Epithelial cell of proximal tubule (primary cell): ENCODE measurements around the gene ASF1B. TPM values are rescaled to one million over a fixed set of nuclear protein-coding genes. Genes with fewer than 3 reads are reported as not detected.
A peak's percentile ranks its signal among the peaks of the same experiment; 100 is the strongest.

Source experiments
- DNase-seq: peaks from one replicate; pipeline ENCODE4 v3.0.0-alpha.2; 2011; ENCODE audit warnings: low read depth
- H3K4me3 ChIP-seq: 2 replicates; pipeline ENCODE4 v1.5.1; 2011; ENCODE audit warnings: low read depth, mild to moderate bottlenecking, low read length
- total RNA-seq: library from RNA; depleted of rRNA; stranded (reverse); fragments of >200 nt; gene quantifications from 2 replicates; pipeline ENCODE4 v1.2.3, GENCODE V29; 2015
- TF ChIP-seq, protein P1 (sequence below): conservative IDR thresholded peaks from 2 replicates; pipeline ENCODE4 v1.5.1; 2012; ENCODE audit warnings: low read depth, mild to moderate bottlenecking, low read length

Gene ASF1B
- total RNA-seq, 1 donor from 2014 or later = 74.0 TPM

DNA sequence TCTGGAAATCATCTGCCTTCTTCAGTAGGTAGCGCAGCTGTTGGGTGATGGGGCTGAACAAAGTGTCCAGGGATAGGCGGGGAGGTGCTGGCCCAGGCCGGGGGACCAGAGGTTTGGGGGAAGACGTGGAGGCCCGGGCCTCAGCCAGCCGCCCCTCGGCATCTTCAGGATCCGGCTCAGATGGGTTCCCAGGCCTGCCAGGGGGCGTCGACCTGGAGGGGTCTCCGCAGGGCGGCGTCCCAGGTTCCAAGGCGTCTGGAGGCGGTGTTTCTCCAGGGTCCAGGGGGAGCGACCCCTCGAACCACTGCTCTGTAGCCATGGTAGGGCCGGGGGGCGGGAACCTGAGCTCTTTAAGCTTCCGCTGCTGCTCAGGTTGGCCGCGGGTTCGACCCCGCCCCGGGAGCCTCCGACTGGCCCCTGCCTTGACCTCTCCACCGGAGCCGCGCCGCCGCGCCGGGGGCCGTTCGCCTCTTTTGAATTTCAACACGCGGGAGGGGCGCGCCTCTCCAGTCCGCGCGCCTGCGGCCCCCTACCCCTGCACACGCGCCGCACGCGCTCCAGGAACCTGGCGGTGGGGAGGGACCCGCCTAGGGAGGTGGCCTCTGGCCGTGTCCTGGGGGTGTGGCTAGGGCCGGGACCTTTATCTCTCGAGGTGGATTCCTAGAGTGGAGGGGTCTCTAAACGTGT, 50.9 kb downstream of the ASF1B start, which contains the start of gene C19orf67:
Gene C19orf67, minus strand, starts transcription at position 475 of the 687 bp plus-strand sequence. Its CDS starts 156 bp downstream, at position 319.
- DNase-seq = no peak
- no peak within 1 kb of the TSS for H3K4me3 ChIP-seq
- TF ChIP-seq, protein P1, sequence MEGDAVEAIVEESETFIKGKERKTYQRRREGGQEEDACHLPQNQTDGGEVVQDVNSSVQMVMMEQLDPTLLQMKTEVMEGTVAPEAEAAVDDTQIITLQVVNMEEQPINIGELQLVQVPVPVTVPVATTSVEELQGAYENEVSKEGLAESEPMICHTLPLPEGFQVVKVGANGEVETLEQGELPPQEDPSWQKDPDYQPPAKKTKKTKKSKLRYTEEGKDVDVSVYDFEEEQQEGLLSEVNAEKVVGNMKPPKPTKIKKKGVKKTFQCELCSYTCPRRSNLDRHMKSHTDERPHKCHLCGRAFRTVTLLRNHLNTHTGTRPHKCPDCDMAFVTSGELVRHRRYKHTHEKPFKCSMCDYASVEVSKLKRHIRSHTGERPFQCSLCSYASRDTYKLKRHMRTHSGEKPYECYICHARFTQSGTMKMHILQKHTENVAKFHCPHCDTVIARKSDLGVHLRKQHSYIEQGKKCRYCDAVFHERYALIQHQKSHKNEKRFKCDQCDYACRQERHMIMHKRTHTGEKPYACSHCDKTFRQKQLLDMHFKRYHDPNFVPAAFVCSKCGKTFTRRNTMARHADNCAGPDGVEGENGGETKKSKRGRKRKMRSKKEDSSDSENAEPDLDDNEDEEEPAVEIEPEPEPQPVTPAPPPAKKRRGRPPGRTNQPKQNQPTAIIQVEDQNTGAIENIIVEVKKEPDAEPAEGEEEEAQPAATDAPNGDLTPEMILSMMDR = no peak

DNA sequence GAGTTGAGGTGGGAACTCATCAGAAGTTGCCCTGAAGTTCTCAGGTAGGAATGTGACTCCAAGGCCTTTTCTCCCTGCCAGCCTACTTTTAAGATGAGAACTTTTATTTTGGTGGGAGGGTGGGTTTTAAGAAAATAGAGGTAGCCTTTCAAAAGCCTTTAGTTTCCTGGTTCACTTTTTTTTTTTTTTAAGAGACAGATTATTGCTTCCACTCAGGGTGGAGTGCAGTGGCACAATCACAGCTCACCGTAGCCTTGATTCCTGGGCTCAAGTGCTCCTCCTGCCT, 53.8 kb downstream of the ASF1B start:
- no peak for DNase-seq
- peak overlapping the region; percentile 86 for H3K4me3 ChIP-seq
- TF ChIP-seq, protein P1 = no peak

DNA sequence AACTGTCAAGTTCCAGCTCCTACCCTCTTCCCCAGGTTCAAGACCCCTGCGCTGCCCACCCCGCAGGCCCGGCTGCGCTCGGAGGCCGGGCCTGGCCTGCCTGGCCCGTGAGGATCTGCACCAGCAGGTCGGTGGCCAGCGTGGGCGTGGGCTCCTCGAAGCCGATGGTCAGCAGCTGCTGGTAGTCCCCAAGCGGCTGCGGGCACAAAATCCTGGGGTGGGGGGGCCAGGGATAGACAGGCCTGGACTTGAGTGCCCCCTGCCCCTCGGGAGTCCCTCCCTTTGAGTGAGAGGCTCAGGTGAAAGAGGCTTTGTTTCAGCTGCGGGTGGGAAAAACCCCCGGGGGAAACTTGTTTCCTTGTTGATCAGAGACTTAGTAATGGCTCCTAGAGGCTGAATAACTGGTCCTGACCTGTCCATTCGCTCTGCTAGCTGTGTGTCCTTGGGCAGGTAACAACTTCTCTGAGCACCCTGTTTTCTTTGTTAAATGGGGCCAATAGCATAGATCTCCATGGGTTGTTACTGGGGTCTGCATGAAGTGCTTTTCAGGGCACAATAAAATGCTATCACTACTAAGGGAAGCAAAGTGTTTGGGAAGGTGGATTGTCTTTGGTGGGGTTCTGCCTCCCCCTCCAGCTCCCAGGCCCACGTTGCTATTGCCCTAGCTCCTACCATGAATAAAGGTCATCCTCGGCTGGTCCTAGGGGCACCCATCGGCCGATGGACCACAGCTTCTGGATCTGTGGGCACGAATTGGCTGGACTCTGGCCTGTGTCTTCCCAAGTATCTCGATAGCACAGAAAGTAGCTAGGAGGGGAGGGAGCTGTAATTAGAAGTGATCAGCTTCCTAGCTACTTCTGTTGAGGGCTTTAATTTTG, 54.4 kb downstream of the ASF1B start:
- H3K4me3 ChIP-seq = peak overlapping the region; percentile 86
- TF ChIP-seq, protein P1 = no peak
- no peak for DNase-seq

DNA sequence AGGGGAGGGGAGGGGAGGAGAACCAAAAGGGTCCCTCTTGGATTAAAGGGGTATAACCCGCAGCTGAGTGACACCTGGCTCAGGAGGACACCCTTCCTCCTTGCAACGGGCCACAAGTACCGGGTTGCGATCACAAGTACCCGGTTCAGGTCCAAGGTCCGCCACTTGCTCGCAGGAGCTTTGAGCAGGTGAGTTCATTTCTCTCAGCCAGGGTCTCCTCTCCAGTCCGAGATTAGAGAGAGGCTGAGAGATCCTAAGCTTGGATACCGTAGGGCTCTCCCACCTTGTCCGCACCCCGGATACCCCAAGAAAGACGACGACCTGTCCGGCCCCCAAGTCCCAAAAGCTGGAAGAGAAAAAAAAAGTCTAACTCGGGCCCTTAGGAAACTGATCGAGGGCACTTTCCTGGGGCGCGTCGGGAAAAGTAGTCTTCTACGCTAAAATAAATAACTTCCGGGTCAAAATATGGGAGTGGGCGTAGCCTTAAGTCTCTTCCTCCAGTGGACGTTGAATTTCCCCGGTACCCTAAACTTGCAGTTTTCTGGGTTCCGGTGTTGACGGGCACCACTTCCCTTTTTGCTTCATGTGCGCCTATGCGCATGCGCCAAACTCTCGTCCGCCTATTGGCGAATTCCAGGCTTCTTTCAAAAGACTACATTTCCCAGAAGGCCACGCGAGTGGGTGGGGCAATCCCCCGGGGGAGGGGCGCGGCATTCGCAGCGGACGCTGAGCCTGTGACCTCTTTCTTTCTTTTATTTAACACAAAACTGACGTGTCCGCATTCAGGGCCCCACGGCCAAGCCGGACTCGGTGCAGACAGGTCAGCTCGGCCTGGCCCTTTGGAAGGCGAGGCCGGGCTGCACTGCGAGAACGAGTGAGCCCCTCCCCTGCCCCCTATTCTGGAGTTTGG, 55.2 kb downstream of the ASF1B start:
- TF ChIP-seq, protein P1 = no peak
- peak; percentile 97 for DNase-seq
- peak overlapping the region; percentile 86 for H3K4me3 ChIP-seq

DNA sequence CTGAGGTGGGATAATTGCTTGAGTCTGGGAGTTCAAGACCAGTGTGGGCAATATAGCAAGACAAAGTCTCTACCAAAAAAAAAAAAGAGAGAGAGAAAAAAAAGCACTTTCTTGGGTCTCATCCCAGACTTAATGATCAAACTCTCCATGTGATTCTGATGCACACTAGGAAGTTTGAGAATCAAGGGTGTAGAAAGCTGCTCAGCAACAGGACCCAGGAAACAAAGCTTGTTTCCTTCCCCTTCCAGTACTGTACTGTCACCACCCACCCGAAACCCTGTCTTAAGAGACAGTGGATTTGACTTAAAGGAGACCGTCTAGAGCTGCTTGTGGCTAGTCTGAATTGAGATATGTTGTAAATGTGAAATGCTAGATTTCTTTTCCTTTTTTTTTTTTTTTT, 58.0 kb downstream of the ASF1B start:
- H3K4me3 ChIP-seq = no peak overlapping the region
- no peak for DNase-seq
- TF ChIP-seq, protein P1 = no peak

DNA sequence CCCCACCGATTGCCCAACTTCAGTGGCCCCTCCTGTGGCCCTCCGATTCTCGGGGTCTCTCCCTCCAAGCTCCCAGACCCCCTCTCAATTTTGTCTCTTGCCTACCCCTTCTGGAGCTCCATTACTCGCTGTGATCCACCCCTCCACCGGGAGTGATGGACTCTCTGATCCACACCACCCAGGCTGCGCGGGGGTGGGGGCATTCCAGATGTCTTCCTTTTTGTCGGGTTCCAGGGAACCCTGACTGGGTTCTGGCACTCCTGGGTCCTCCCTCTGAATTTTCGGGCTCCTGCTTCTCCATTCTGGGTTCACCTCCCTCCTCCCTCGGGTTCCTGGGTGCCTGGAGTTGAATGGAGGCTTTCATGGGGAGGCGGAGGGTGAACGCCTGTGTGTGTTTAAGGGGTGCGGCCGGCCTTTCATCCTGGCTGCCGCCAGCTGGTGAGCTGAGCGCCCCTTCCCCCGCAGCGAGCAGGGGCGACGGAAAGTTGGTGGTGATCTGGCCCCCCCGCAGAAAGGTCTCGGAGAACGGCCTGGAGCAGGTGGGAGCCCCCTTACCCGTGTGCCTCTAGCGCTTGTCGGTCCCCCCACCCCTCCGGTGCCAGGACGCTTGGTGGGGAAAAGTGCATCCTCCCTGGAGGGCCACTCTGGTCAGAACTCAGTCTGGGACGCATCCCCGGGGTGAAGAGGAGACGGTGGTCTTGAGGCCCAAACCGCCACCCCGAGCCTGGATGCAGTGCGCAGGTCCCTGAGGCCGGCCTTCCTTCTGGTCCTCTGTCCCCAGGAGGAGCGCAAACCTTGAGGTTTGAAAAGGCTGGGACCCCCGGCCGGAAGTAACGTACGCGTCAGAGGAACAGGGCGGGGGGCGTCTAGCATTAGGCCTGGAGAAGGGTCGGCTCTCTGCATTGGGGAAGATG, 62.2 kb downstream of the ASF1B start:
- DNase-seq = no peak
- H3K4me3 ChIP-seq = peak overlapping the region; percentile 85
- TF ChIP-seq, protein P1 = peak; percentile 4
